Measurements from ENCODE around the gene CDH13.
A peak's percentile ranks its signal among the peaks of the same experiment; 100 is the strongest.

CDH13 gene

GRCh38 chr16:83807710-83808572 lies 1181.2 kb downstream of the CDH13 start, which contains the start of gene HSBP1:
Gene HSBP1 (plus strand): TSS chr16:83807978. CDS start chr16:83808077, 99 bp downstream.
- DNase-seq (ENCODE audit: low read depth): peak; percentile 88

GRCh38 chr16:83808573-83809014 lies 1181.8 kb downstream of the CDH13 start:
- no peak for DNase-seq (ENCODE audit: low read depth)

- no peak for DNase-seq (ENCODE audit: low read depth)
Observed at GRCh38 chr16:83809092-83809491, 1182.3 kb downstream of the CDH13 start.

GRCh38 chr16:83810901-83811300 lies 1184.1 kb downstream of the CDH13 start:
- DNase-seq (ENCODE audit: low read depth): no peak

GRCh38 chr16:83813823-83814658 lies 1187.3 kb downstream of the CDH13 start:
- DNase-seq (ENCODE audit: low read depth): no peak

GRCh38 chr16:83814659-83814985 lies 1187.9 kb downstream of the CDH13 start:
- no peak for DNase-seq (ENCODE audit: low read depth)

GRCh38 chr16:83817022-83817421 lies 1190.3 kb downstream of the CDH13 start:
- no peak for DNase-seq (ENCODE audit: low read depth)

GRCh38 chr16:83818276-83818675 lies 1191.5 kb downstream of the CDH13 start:
- DNase-seq (ENCODE audit: low read depth): no peak

GRCh38 chr16:83819361-83819760 lies 1192.6 kb downstream of the CDH13 start:
- no peak for DNase-seq (ENCODE audit: low read depth)

- peak; percentile 70 for DNase-seq (ENCODE audit: low read depth)
Observed at GRCh38 chr16:83826146-83826913, 1199.6 kb downstream of the CDH13 start.

GRCh38 chr16:83830091-83830768 lies 1203.5 kb downstream of the CDH13 start:
- no peak for DNase-seq (ENCODE audit: low read depth)

GRCh38 chr16:83830769-83831455 lies 1204.1 kb downstream of the CDH13 start:
- no peak for DNase-seq (ENCODE audit: low read depth)

- DNase-seq (ENCODE audit: low read depth): no peak
Observed at GRCh38 chr16:83831456-83831987, 1204.8 kb downstream of the CDH13 start.

- DNase-seq (ENCODE audit: low read depth): no peak
Observed at GRCh38 chr16:83833921-83834320, 1207.2 kb downstream of the CDH13 start.

- no peak for DNase-seq (ENCODE audit: low read depth)
Observed at GRCh38 chr16:83835586-83836566, 1209.1 kb downstream of the CDH13 start.

GRCh38 chr16:83837566-83837965 lies 1210.8 kb downstream of the CDH13 start:
- no peak for DNase-seq (ENCODE audit: low read depth)

GRCh38 chr16:83838151-83838550 lies 1211.4 kb downstream of the CDH13 start:
- DNase-seq (ENCODE audit: low read depth): no peak

- no peak for DNase-seq (ENCODE audit: low read depth)
Observed at GRCh38 chr16:83839561-83839960, 1212.8 kb downstream of the CDH13 start.

- no peak for DNase-seq (ENCODE audit: low read depth)
Observed at GRCh38 chr16:83840060-83840617, 1213.4 kb downstream of the CDH13 start.

Data from activated gamma-delta T cell treated with anti-CD3 and anti-CD28 coated beads, Interleukin-2, amount 50 U/mL, for 16 hours (primary cell).